ENCODE data around the gene ISL2.

ISL2 gene

GRCh38 chr15:76343313-76343996 is 6.9 kb downstream of the ISL2 start:
- H3K9ac ChIP-seq (ENCODE audit: low read depth, low read length), result no peak overlapping the region
- no peaks in the 10 kb centered on the region for H3K9me3 ChIP-seq (ENCODE audit: insufficient read depth, low read length, severe bottlenecking)
- ATAC-seq (ENCODE audit: insufficient read depth, low read depth) (no peak), DNase-seq (no peak)
- no peak for TF ChIP-seq CTCF (IDR thresholded peaks at IDR 0.05; ENCODE audit: borderline replicate concordance, extremely low read depth, low read length, poor library complexity, severe bottlenecking)
- no peak for TF ChIP-seq EZH2 (IDR thresholded peaks at IDR 0.05; ENCODE audit: borderline replicate concordance, low read depth, low read length, severe bottlenecking)
- H3K36me3 ChIP-seq (ENCODE audit: insufficient read depth, low read length), result no peaks in the 10 kb centered on the region
- peaks cover 3% of the 10 kb centered on the region for H3K27me3 ChIP-seq (ENCODE audit: insufficient read depth, low read length, poor library complexity)
- no peak overlapping the region for H2AFZ ChIP-seq (ENCODE audit: low read depth, low read length)
- no peak overlapping the region for H3K4me3 ChIP-seq (ENCODE audit: low read depth in 1 of 2, low read length in 2 of 2)
- H3K27ac ChIP-seq (ENCODE audit: low read length), result no peak overlapping the region
- no peaks in the 10 kb centered on the region for H3K4me1 ChIP-seq (ENCODE audit: insufficient read depth, low read length)
- H3K79me2 ChIP-seq (ENCODE audit: insufficient read depth, low read length), result no peaks in the 10 kb centered on the region
- H3K4me2 ChIP-seq (ENCODE audit: insufficient read depth, low read length), result no peak overlapping the region
- no peaks in the 10 kb centered on the region for H4K20me1 ChIP-seq (ENCODE audit: insufficient read depth, low read length)

GRCh38 chr15:76344893-76345582 is 8.5 kb downstream of the ISL2 start:
- no peak overlapping the region for H3K27ac ChIP-seq (ENCODE audit: low read length)
- no peaks in the 10 kb centered on the region for H3K79me2 ChIP-seq (ENCODE audit: insufficient read depth, low read length)
- no peak overlapping the region for H3K4me3 ChIP-seq (ENCODE audit: low read depth in 1 of 2, low read length in 2 of 2)
- DNase-seq, result no peak
- H3K4me2 ChIP-seq (ENCODE audit: insufficient read depth, low read length), result no peak overlapping the region
- TF ChIP-seq CTCF (IDR thresholded peaks at IDR 0.05; ENCODE audit: borderline replicate concordance, extremely low read depth, low read length, poor library complexity, severe bottlenecking), result no peak
- TF ChIP-seq EZH2 (IDR thresholded peaks at IDR 0.05; ENCODE audit: borderline replicate concordance, low read depth, low read length, severe bottlenecking), result no peak
- H3K27me3 ChIP-seq (ENCODE audit: insufficient read depth, low read length, poor library complexity), result no peaks in the 10 kb centered on the region
- no peaks in the 10 kb centered on the region for H3K4me1 ChIP-seq (ENCODE audit: insufficient read depth, low read length)
- H3K36me3 ChIP-seq (ENCODE audit: insufficient read depth, low read length), result no peaks in the 10 kb centered on the region
- no peak overlapping the region for H3K9ac ChIP-seq (ENCODE audit: low read depth, low read length)
- ATAC-seq (ENCODE audit: insufficient read depth, low read depth), result no peak
- H4K20me1 ChIP-seq (ENCODE audit: insufficient read depth, low read length), result no peaks in the 10 kb centered on the region
- no peak overlapping the region for H2AFZ ChIP-seq (ENCODE audit: low read depth, low read length)
- H3K9me3 ChIP-seq (ENCODE audit: insufficient read depth, low read length, severe bottlenecking), result no peaks in the 10 kb centered on the region

GRCh38 chr15:76345583-76345879 is 9.0 kb downstream of the ISL2 start:
- no peak overlapping the region for H3K9ac ChIP-seq (ENCODE audit: low read depth, low read length)
- ATAC-seq (ENCODE audit: insufficient read depth, low read depth) (no peak), DNase-seq (no peak)
- H3K4me1 ChIP-seq (ENCODE audit: insufficient read depth, low read length), result no peaks in the 10 kb centered on the region
- H3K27me3 ChIP-seq (ENCODE audit: insufficient read depth, low read length, poor library complexity), result no peaks in the 10 kb centered on the region
- no peaks in the 10 kb centered on the region for H3K9me3 ChIP-seq (ENCODE audit: insufficient read depth, low read length, severe bottlenecking)
- no peaks in the 10 kb centered on the region for H3K79me2 ChIP-seq (ENCODE audit: insufficient read depth, low read length)
- H3K27ac ChIP-seq (ENCODE audit: low read length), result no peak overlapping the region
- TF ChIP-seq EZH2 (IDR thresholded peaks at IDR 0.05; ENCODE audit: borderline replicate concordance, low read depth, low read length, severe bottlenecking) (no peak), CTCF (IDR thresholded peaks at IDR 0.05; ENCODE audit: borderline replicate concordance, extremely low read depth, low read length, poor library complexity, severe bottlenecking) (no peak)
- H2AFZ ChIP-seq (ENCODE audit: low read depth, low read length), result no peak overlapping the region
- no peaks in the 10 kb centered on the region for H4K20me1 ChIP-seq (ENCODE audit: insufficient read depth, low read length)
- H3K36me3 ChIP-seq (ENCODE audit: insufficient read depth, low read length), result no peaks in the 10 kb centered on the region
- H3K4me2 ChIP-seq (ENCODE audit: insufficient read depth, low read length), result no peak overlapping the region
- no peak overlapping the region for H3K4me3 ChIP-seq (ENCODE audit: low read depth in 1 of 2, low read length in 2 of 2)
